ENCODE measurements around the gene TFRC.

DNA sequence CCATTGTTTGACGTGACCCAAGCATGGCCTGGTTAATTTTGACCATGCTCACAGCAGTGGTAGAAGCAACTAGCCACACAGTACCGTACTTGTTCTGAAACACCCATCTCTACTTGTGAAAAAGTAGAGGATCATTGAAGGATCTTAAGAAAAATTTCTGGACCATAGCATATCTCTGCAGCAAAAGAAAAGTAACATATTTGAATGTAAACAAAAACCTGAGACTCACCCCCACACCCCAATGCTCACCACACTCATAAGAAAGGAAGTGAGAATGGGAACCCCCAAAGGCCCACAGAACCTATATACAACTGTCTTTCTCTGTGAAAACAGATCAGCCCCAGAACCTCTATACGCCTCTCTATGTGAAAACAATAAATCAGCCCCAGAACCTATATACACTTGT lies 33.8 kb upstream of the TFRC start:
- TF ChIP-seq, protein P1, sequence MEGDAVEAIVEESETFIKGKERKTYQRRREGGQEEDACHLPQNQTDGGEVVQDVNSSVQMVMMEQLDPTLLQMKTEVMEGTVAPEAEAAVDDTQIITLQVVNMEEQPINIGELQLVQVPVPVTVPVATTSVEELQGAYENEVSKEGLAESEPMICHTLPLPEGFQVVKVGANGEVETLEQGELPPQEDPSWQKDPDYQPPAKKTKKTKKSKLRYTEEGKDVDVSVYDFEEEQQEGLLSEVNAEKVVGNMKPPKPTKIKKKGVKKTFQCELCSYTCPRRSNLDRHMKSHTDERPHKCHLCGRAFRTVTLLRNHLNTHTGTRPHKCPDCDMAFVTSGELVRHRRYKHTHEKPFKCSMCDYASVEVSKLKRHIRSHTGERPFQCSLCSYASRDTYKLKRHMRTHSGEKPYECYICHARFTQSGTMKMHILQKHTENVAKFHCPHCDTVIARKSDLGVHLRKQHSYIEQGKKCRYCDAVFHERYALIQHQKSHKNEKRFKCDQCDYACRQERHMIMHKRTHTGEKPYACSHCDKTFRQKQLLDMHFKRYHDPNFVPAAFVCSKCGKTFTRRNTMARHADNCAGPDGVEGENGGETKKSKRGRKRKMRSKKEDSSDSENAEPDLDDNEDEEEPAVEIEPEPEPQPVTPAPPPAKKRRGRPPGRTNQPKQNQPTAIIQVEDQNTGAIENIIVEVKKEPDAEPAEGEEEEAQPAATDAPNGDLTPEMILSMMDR (IDR thresholded peaks at IDR 0.05) = no peak
- TF ChIP-seq, protein P2, sequence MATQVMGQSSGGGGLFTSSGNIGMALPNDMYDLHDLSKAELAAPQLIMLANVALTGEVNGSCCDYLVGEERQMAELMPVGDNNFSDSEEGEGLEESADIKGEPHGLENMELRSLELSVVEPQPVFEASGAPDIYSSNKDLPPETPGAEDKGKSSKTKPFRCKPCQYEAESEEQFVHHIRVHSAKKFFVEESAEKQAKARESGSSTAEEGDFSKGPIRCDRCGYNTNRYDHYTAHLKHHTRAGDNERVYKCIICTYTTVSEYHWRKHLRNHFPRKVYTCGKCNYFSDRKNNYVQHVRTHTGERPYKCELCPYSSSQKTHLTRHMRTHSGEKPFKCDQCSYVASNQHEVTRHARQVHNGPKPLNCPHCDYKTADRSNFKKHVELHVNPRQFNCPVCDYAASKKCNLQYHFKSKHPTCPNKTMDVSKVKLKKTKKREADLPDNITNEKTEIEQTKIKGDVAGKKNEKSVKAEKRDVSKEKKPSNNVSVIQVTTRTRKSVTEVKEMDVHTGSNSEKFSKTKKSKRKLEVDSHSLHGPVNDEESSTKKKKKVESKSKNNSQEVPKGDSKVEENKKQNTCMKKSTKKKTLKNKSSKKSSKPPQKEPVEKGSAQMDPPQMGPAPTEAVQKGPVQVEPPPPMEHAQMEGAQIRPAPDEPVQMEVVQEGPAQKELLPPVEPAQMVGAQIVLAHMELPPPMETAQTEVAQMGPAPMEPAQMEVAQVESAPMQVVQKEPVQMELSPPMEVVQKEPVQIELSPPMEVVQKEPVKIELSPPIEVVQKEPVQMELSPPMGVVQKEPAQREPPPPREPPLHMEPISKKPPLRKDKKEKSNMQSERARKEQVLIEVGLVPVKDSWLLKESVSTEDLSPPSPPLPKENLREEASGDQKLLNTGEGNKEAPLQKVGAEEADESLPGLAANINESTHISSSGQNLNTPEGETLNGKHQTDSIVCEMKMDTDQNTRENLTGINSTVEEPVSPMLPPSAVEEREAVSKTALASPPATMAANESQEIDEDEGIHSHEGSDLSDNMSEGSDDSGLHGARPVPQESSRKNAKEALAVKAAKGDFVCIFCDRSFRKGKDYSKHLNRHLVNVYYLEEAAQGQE (IDR thresholded peaks at IDR 0.05; ENCODE audit: insufficient read depth in 1 of 2, low read depth in 2 of 2, low read length in 1 of 2) = no peak
- no peak for TF ChIP-seq POLR2AphosphoS5 (IDR thresholded peaks at IDR 0.05; ENCODE audit: low read depth, low read length)
- no peak for TF ChIP-seq SIN3A (IDR thresholded peaks at IDR 0.05; ENCODE audit: borderline replicate concordance, insufficient read depth, low read depth, low read length)

All from Panc1 (cell line).